Caco-2 (cell line): ENCODE results near the gene KLHL22. TPM values are rescaled to one million over a fixed set of nuclear protein-coding genes. Genes with fewer than 3 reads are reported as not detected.

Experiments used
- BruUV-seq: library from RNA; stranded (reverse); fragments of 400-500 nt; replicated peaks from 2 replicates; lab custom pipeline; 2021; lab: Mats Ljungman, UMichigan
- CTCF ChIA-PET: fragments of 300-600 bp; sonication (Branson Sonifier 250); formaldehyde crosslinking; loops from one replicate; lab custom pipeline; 2022; ENCODE audit warnings: antibody characterized with exemption; lab: Charles Lee
- POLR2A ChIA-PET: fragments of 300-600 bp; sonication (Branson Sonifier 250); formaldehyde crosslinking; loops from one replicate; lab custom pipeline; 2022; ENCODE audit warnings: antibody characterized with exemption; lab: Charles Lee
- DNase-seq, 2 experiments: peaks; one replicate each; pipeline versions ENCODE4 v3.0.0 to v3.0.0-alpha.2; 2020 to 2022
- H3K27me3 ChIP-seq: replicated peaks from 2 replicates; pipeline ENCODE4 v1.6.0; 2011; ENCODE audit warnings: low read length; ENCODE audit not compliant: control insufficient read depth, insufficient read depth
- H3K36me3 ChIP-seq: 2 replicates; pipeline ENCODE4 v1.5.1; 2011; ENCODE audit warnings: low read length; ENCODE audit not compliant: control insufficient read depth, insufficient read depth
- H3K4me1 ChIP-seq: fragments of 250-450 bp; sonication (Bioruptor Pico); 2 replicates; pipeline ENCODE4 v1.5.1; 2020; ENCODE audit warnings: mild to moderate bottlenecking
- H3K4me3 ChIP-seq: 2 replicates; pipeline ENCODE4 v1.5.1; 2011; ENCODE audit warnings: low read depth, mild to moderate bottlenecking, control low read depth, low read length
- H3K9me3 ChIP-seq: fragments of 250-450 bp; sonication (Bioruptor Pico); 2 replicates; pipeline ENCODE4 v1.5.1; 2020; ENCODE audit warnings: mild to moderate bottlenecking, moderate library complexity
- H3K27ac Mint-ChIP-seq: one replicate; pipeline ENCODE4 v1.8.0; 2022; ENCODE audit warnings: mixed read lengths; ENCODE audit not compliant: unreplicated experiment
- H3K27me3 Mint-ChIP-seq: one replicate; pipeline ENCODE4 v1.8.0; 2022; ENCODE audit warnings: mixed read lengths; ENCODE audit not compliant: insufficient read depth, unreplicated experiment
- H3K36me3 Mint-ChIP-seq: one replicate; pipeline ENCODE4 v1.8.0; 2022; ENCODE audit warnings: mild to moderate bottlenecking, mixed read lengths; ENCODE audit not compliant: insufficient read depth, unreplicated experiment
- H3K4me1 Mint-ChIP-seq: one replicate; pipeline ENCODE4 v1.8.0; 2022; ENCODE audit warnings: low read depth, mixed read lengths; ENCODE audit not compliant: unreplicated experiment
- H3K4me3 Mint-ChIP-seq: one replicate; pipeline ENCODE4 v1.8.0; 2022; ENCODE audit warnings: mild to moderate bottlenecking, moderate library complexity, mixed read lengths; ENCODE audit not compliant: unreplicated experiment
- H3K9me3 Mint-ChIP-seq: one replicate; pipeline ENCODE4 v1.8.0; 2022; ENCODE audit warnings: mixed read lengths; ENCODE audit not compliant: unreplicated experiment
- CTCF ChIP-seq, 2 experiments: fragments of 200-600 bp in 1 of 2; IDR thresholded peaks; 1 replicate in 1 of 2; 2 replicates in 1 of 2; pipeline versions ENCODE4 v1.5.1 to v1.8.0; 2011 to 2022; ENCODE audit warnings: antibody characterized with exemption in 1 of 2, control low read depth in 1 of 2, inconsistent platforms in 1 of 2, low read depth in 1 of 2, low read length in 1 of 2, mild to moderate bottlenecking in 1 of 2, moderate library complexity in 1 of 2; ENCODE audit not compliant: insufficient read depth in 1 of 2, severe bottlenecking in 1 of 2, unreplicated experiment in 1 of 2
- intact Hi-C: fragments of 100-400 bp; cut with micrococcal nuclease; formaldehyde crosslinking; loops from one replicate; pipeline ENCODE4 v1.10.0; 2022; ENCODE audit not compliant: unreplicated experiment
- total RNA-seq: library from RNA; stranded (reverse); gene quantifications from 2 replicates; pipeline ENCODE4 v1.2.3, GENCODE V29; 2022

KLHL22 gene
- total RNA-seq, 1 experiment from 2014 or later = 24.4 TPM

- Histone ChIP-seq H3K36me3 (peaks cover 4% of the 10 kb centered on the region), H3K9me3 (no peaks in the 10 kb centered on the region), H3K4me1 (peaks cover 19% of the 10 kb centered on the region), H3K4me3 (no peak overlapping the region), H3K27me3 (no peaks in the 10 kb centered on the region)
- Mint-ChIP-seq H3K9me3 (no peaks in the 10 kb centered on the region), H3K4me3 (no peak overlapping the region), H3K27me3 (no peaks in the 10 kb centered on the region), H3K27ac (no peak overlapping the region), H3K4me1 (peaks cover 6% of the 10 kb centered on the region), H3K36me3 (peaks cover 47% of the 10 kb centered on the region)
- no peak for TF ChIP-seq CTCF (IDR thresholded peaks at IDR 0.05; ENCODE audit: insufficient read depth in 1 of 2, low read depth in 1 of 2, low read length in 1 of 2, severe bottlenecking in 1 of 2, unreplicated experiment in 1 of 2)
- no peak for DNase-seq
- CTCF ChIA-PET = interaction anchor here (0.6 kb wide), 1 partner anchor 31 kb away, joined by 4 read pairs; no protein-coding TSS in a partner anchor
- POLR2A ChIA-PET = no interaction called here
- BruUV-seq = no TSS peak
- intact Hi-C loops = no loop called here
Measured at GRCh38 chr22:20533095-20533878, 37.7 kb upstream of the KLHL22 start.

- POLR2A ChIA-PET = no interaction called here
- no peak for TF ChIP-seq CTCF (IDR thresholded peaks at IDR 0.05; ENCODE audit: insufficient read depth in 1 of 2, low read depth in 1 of 2, low read length in 1 of 2, severe bottlenecking in 1 of 2, unreplicated experiment in 1 of 2)
- Histone ChIP-seq H3K4me1 (peaks cover 19% of the 10 kb centered on the region), H3K9me3 (no peaks in the 10 kb centered on the region), H3K36me3 (peaks cover 8% of the 10 kb centered on the region), H3K27me3 (no peaks in the 10 kb centered on the region), H3K4me3 (no peak overlapping the region)
- intact Hi-C loops = no loop called here
- DNase-seq = no peak
- H3K4me1 Mint-ChIP-seq = peaks cover 6% of the 10 kb centered on the region
- no peaks in the 10 kb centered on the region for H3K27me3 Mint-ChIP-seq
- H3K4me3 Mint-ChIP-seq = no peak overlapping the region
- peaks cover 47% of the 10 kb centered on the region for H3K36me3 Mint-ChIP-seq
- no peaks in the 10 kb centered on the region for H3K9me3 Mint-ChIP-seq
- CTCF ChIA-PET = no interaction called here
- no peak overlapping the region for H3K27ac Mint-ChIP-seq
- no TSS peak for BruUV-seq
Measured at GRCh38 chr22:20532256-20532993, 36.8 kb upstream of the KLHL22 start.

GRCh38 chr22:20531404-20532201 lies 36.0 kb upstream of the KLHL22 start:
- H3K4me3 Mint-ChIP-seq = no peak overlapping the region
- BruUV-seq = no TSS peak
- peak in 1 of 2 experiments; percentile 13 for DNase-seq

More at GRCh38 chr22:20531404-20532201, 36.0 kb upstream of the KLHL22 start:
- POLR2A ChIA-PET = no interaction called here
- no peak for TF ChIP-seq CTCF (IDR thresholded peaks at IDR 0.05; ENCODE audit: insufficient read depth in 1 of 2, low read depth in 1 of 2, low read length in 1 of 2, severe bottlenecking in 1 of 2, unreplicated experiment in 1 of 2)
- intact Hi-C loops = no loop called here
- H3K27me3 Mint-ChIP-seq = no peaks in the 10 kb centered on the region
- H3K9me3 Mint-ChIP-seq = no peaks in the 10 kb centered on the region
- CTCF ChIA-PET = no interaction called here
- Histone ChIP-seq H3K36me3 (peaks cover 8% of the 10 kb centered on the region), H3K9me3 (no peaks in the 10 kb centered on the region), H3K27me3 (no peaks in the 10 kb centered on the region), H3K4me1 (peaks cover 24% of the 10 kb centered on the region), H3K4me3 (no peak overlapping the region)
- H3K4me1 Mint-ChIP-seq = peaks cover 8% of the 10 kb centered on the region
- H3K27ac Mint-ChIP-seq = no peak overlapping the region
- peaks cover 47% of the 10 kb centered on the region for H3K36me3 Mint-ChIP-seq
